Endothelial cell of umbilical vein (primary cell): ENCODE data around the gene ARHGAP18. TPM values are rescaled to one million over a fixed set of nuclear protein-coding genes. Genes with fewer than 3 reads are reported as not detected.

Experiments
- BruUV-seq: library from RNA; stranded (reverse); fragments of 400-500 nt; replicated peaks from 2 replicates; lab custom pipeline; 2021; lab: Mats Ljungman, UMichigan
- CTCF ChIA-PET: fragments of 300-600, 350-600 bp; sonication (Branson Sonifier 250); formaldehyde crosslinking; loops from one replicate; lab custom pipeline; 2021; ENCODE audit warnings: antibody characterized with exemption, inconsistent platforms; lab: Charles Lee
- POLR2A ChIA-PET: fragments of 300-600, 350-600 bp; sonication (Branson Sonifier 250); formaldehyde crosslinking; loops from one replicate; lab custom pipeline; 2021; ENCODE audit warnings: antibody characterized with exemption, inconsistent platforms; lab: Charles Lee
- DNase-seq: peaks from one replicate; pipeline ENCODE4 v3.0.0-alpha.2; 2011; ENCODE audit warnings: low read depth, low spot score
- FAIRE-seq: peaks from 2 replicates; lab custom pipeline; 2011; peaks lifted over from hg19 to GRCh38; lab: Jason Lieb, UNC
- H2AFZ ChIP-seq: 2 replicates; pipeline ENCODE4 v1.6.0; 2012; ENCODE audit warnings: low read depth, low read length, control low read depth, inconsistent platforms
- H3K27ac ChIP-seq: 2 replicates; pipeline ENCODE4 v1.5.1; 2011; ENCODE audit warnings: low read depth, mild to moderate bottlenecking, control low read depth, low read length, moderate library complexity; ENCODE audit not compliant: insufficient read depth
- H3K27me3 ChIP-seq, 2 experiments: 2 replicates each; pipeline versions ENCODE4 v1.6.0 to v1.6.1; 2011; ENCODE audit warnings: low read length in 2 of 2, mixed read lengths in 1 of 2; ENCODE audit not compliant: control insufficient read depth in 2 of 2, insufficient read depth in 2 of 2
- H3K36me3 ChIP-seq, 2 experiments: 2 replicates in 1 of 2; 3 replicates in 1 of 2; pipeline ENCODE4 v1.5.1; 2011; ENCODE audit warnings: low read length in 2 of 2, mild to moderate bottlenecking in 1 of 2, moderate library complexity in 1 of 2; ENCODE audit not compliant: control insufficient read depth in 2 of 2, insufficient read depth in 2 of 2; ENCODE audit errors: extremely low read depth in 1 of 2
- H3K4me1 ChIP-seq: 3 replicates; pipeline ENCODE4 v1.5.1; 2011; ENCODE audit warnings: mild to moderate bottlenecking, low read length; ENCODE audit not compliant: control insufficient read depth, insufficient read depth; ENCODE audit errors: extremely low read depth
- H3K4me2 ChIP-seq: 2 replicates; pipeline ENCODE4 v1.6.1; 2011; ENCODE audit warnings: low read length, control low read depth, mixed read lengths; ENCODE audit not compliant: insufficient read depth
- H3K4me3 ChIP-seq, 3 experiments: fragments of 200-600 bp in 1 of 3; sonication (generic), shearing (Covaris generic) in 1 of 3; replicated peaks in 1 of 3; 2 replicates each; pipeline ENCODE4 v1.5.1; 2011 to 2016; ENCODE audit warnings: control low read depth in 3 of 3, low read length in 3 of 3, mild to moderate bottlenecking in 2 of 3, inconsistent platforms in 1 of 3, low read depth in 1 of 3, moderate library complexity in 1 of 3; ENCODE audit not compliant: insufficient read depth in 1 of 3
- H3K79me2 ChIP-seq: 2 replicates; pipeline ENCODE4 v1.6.0; 2012; ENCODE audit warnings: low read length, inconsistent platforms; ENCODE audit not compliant: control insufficient read depth, insufficient read depth
- H3K9ac ChIP-seq: replicated peaks from 2 replicates; pipeline ENCODE3; 2011; ENCODE audit warnings: low read length, control low read depth; ENCODE audit not compliant: insufficient read depth; ENCODE audit errors: extremely low read depth
- H3K9me1 ChIP-seq: replicated peaks from 3 replicates; pipeline ENCODE4 v1.6.0; 2011; ENCODE audit warnings: mild to moderate bottlenecking, low read length; ENCODE audit not compliant: control insufficient read depth, insufficient read depth; ENCODE audit errors: extremely low read depth
- H3K9me3 ChIP-seq: replicated peaks from 2 replicates; pipeline ENCODE4 v1.5.1; 2012; ENCODE audit warnings: low read length, inconsistent platforms; ENCODE audit not compliant: control insufficient read depth, insufficient read depth
- H4K20me1 ChIP-seq: replicated peaks from 2 replicates; pipeline ENCODE3; 2011; ENCODE audit warnings: mild to moderate bottlenecking, low read length; ENCODE audit not compliant: control insufficient read depth, insufficient read depth; ENCODE audit errors: extremely low read depth
- EZH2 ChIP-seq: IDR thresholded peaks from 2 replicates; pipeline ENCODE4 v1.6.1; 2012; ENCODE audit warnings: borderline replicate concordance, low read depth, mild to moderate bottlenecking, moderate library complexity, low read length, inconsistent platforms; ENCODE audit not compliant: severe bottlenecking
- FOS ChIP-seq: IDR thresholded peaks from 2 replicates; pipeline ENCODE4 v1.6.1; 2011; ENCODE audit warnings: mild to moderate bottlenecking, low read length, moderate library complexity, borderline replicate concordance; ENCODE audit not compliant: insufficient read depth
- GATA2 ChIP-seq: IDR thresholded peaks from 2 replicates; pipeline ENCODE4 v1.7.0; 2011; ENCODE audit warnings: low read depth, mild to moderate bottlenecking, moderate library complexity, mixed read lengths, low read length; ENCODE audit not compliant: insufficient read length, insufficient read depth
- JUN ChIP-seq: IDR thresholded peaks from 2 replicates; pipeline ENCODE4 v1.6.1; 2011; ENCODE audit warnings: borderline replicate concordance, low read depth; ENCODE audit not compliant: insufficient read length, insufficient read depth
- MYC ChIP-seq: IDR thresholded peaks from one replicate; pipeline ENCODE4 v1.6.1; 2011; ENCODE audit warnings: mild to moderate bottlenecking, low read depth, low read length
- POLR2A ChIP-seq: IDR thresholded peaks from 2 replicates; pipeline ENCODE4 v1.6.1; 2012; ENCODE audit warnings: low read depth, mild to moderate bottlenecking, control low read depth, low read length
- POLR2AphosphoS5 ChIP-seq: IDR thresholded peaks from 2 replicates; pipeline ENCODE4 v1.6.1; 2012; ENCODE audit warnings: low read depth, mild to moderate bottlenecking, control low read depth, low read length, moderate library complexity; ENCODE audit not compliant: insufficient read depth
- dilution Hi-C: fragments of 300-500 bp; cut with MboI; formaldehyde crosslinking; loops from one replicate; pipeline ENCODE4 v1.15.0; 2019; ENCODE audit warnings: low sequenced_read_pairs; ENCODE audit not compliant: extremely low pct_ligation_motif_present
- intact Hi-C: fragments of 100-400 bp; cut with micrococcal nuclease; formaldehyde crosslinking; loops from one replicate; pipeline ENCODE4 v1.10.0; 2022
- polyA plus RNA-seq, 4 experiments: library from polyadenylated mRNA; depleted of rRNA in 3 of 4; stranded (reverse) in 3 of 4; unstranded in 1 of 4; fragments of >200 nt; gene quantifications; 2 replicates each; pipeline versions ENCODE4 v1.2.1 to v1.2.3, GENCODE V29; 2011 to 2012; ENCODE audit warnings: missing spikeins in 1 of 4
- total RNA-seq: library from RNA; stranded (reverse); gene quantifications from 2 replicates; pipeline ENCODE4 v1.2.3, GENCODE V29; 2021
- TF ChIP-seq, protein P1 (sequence below): IDR thresholded peaks from 2 replicates; pipeline ENCODE4 v1.6.1; 2011; ENCODE audit not compliant: insufficient read depth, insufficient read length
- TF ChIP-seq, protein P2 (sequence below), 2 donors: IDR thresholded peaks; 1 replicate in 1 of 2; 2 replicates in 1 of 2; pipeline ENCODE4 v1.5.1; 2011; ENCODE audit warnings: low read length in 2 of 2, mild to moderate bottlenecking in 2 of 2, moderate library complexity in 2 of 2, control low read depth in 1 of 2, inconsistent platforms in 1 of 2, low read depth in 1 of 2; ENCODE audit not compliant: insufficient read depth in 1 of 2; ENCODE audit errors: extremely low read depth in 1 of 2

The ARHGAP18 gene
- total and polyA plus RNA-seq, 2 donors (not counting 3 experiments of a cell fraction or from before 2014, with no cell fraction given) = 13.1 to 86.1 TPM

- no peak overlapping the region for H3K4me3 ChIP-seq
- H3K79me2 ChIP-seq = peaks cover 55% of the 10 kb centered on the region
- no peaks in the 10 kb centered on the region for H3K27me3 ChIP-seq
- H3K4me2 ChIP-seq = no peak overlapping the region
- no TSS peak for BruUV-seq
- H4K20me1 ChIP-seq = no peaks in the 10 kb centered on the region
- H3K27ac ChIP-seq = no peak overlapping the region
- no peaks in the 10 kb centered on the region for H3K9me1 ChIP-seq
- H3K36me3 ChIP-seq = peaks cover 2 to 4% of the 10 kb centered on the region in 2 experiments
- dilution Hi-C loops = no loop called here
- intact Hi-C loops = no loop called here
- no peak for TF ChIP-seq POLR2A
- TF ChIP-seq, protein P1, sequence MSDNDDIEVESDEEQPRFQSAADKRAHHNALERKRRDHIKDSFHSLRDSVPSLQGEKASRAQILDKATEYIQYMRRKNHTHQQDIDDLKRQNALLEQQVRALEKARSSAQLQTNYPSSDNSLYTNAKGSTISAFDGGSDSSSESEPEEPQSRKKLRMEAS = no peak
- TF ChIP-seq, protein P2, sequence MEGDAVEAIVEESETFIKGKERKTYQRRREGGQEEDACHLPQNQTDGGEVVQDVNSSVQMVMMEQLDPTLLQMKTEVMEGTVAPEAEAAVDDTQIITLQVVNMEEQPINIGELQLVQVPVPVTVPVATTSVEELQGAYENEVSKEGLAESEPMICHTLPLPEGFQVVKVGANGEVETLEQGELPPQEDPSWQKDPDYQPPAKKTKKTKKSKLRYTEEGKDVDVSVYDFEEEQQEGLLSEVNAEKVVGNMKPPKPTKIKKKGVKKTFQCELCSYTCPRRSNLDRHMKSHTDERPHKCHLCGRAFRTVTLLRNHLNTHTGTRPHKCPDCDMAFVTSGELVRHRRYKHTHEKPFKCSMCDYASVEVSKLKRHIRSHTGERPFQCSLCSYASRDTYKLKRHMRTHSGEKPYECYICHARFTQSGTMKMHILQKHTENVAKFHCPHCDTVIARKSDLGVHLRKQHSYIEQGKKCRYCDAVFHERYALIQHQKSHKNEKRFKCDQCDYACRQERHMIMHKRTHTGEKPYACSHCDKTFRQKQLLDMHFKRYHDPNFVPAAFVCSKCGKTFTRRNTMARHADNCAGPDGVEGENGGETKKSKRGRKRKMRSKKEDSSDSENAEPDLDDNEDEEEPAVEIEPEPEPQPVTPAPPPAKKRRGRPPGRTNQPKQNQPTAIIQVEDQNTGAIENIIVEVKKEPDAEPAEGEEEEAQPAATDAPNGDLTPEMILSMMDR (IDR thresholded peaks at IDR 0.05; ENCODE audit: extremely low read depth in 1 of 2, insufficient read depth in 1 of 2, low read depth in 1 of 2, low read length in 2 of 2) = no peak
- TF ChIP-seq POLR2AphosphoS5 = no peak
- no peak for TF ChIP-seq FOS
- TF ChIP-seq MYC = no peak
- TF ChIP-seq GATA2 = no peak
- no peak for TF ChIP-seq JUN
- no peak for TF ChIP-seq EZH2
- ChIA-PET POLR2A (interaction anchor here (1.2 kb wide), 1 partner anchor 20 kb away, joined by 5 read pairs; no protein-coding TSS in a partner anchor), CTCF (interaction anchor here (0.8 to 1.3 kb wide), 5 partner anchors 18 to 358 kb away, joined by 3 to 6 read pairs (median 4); no protein-coding TSS in a partner anchor)
- H2AFZ ChIP-seq = no peak overlapping the region
- DNase-seq = peak; percentile 45
- H3K9me3 ChIP-seq = no peaks in the 10 kb centered on the region
- no peak for FAIRE-seq
- no peak overlapping the region for H3K9ac ChIP-seq
- H3K4me1 ChIP-seq = peaks cover 36% of the 10 kb centered on the region
Observed at GRCh38 chr6:129663531-129663930, 46.4 kb downstream of the ARHGAP18 start.
